Smooth muscle cell (in vitro differentiated cells): ENCODE data around the gene FALEC. TPM values are rescaled to one million over a fixed set of nuclear protein-coding genes. Genes with fewer than 3 reads are reported as not detected.

Source experiments
- DNase-seq: peaks from one replicate; lab custom pipeline; 2025; ENCODE audit not compliant: unreplicated experiment; lab: John Stamatoyannopoulos, UW
- H2AFZ ChIP-seq: fragments of 200-600 bp; sonication (generic); 2 replicates; pipeline ENCODE4 v1.6.0; 2016; ENCODE audit warnings: antibody characterized with exemption, low read depth, mild to moderate bottlenecking
- H3F3A ChIP-seq: fragments of 200-600 bp; sonication (generic); 2 replicates; pipeline ENCODE4 v1.6.0; 2017; ENCODE audit warnings: antibody characterized with exemption, low read depth
- H3K27ac ChIP-seq: fragments of 200-600 bp; sonication (generic); 2 replicates; pipeline ENCODE4 v1.5.1; 2016; ENCODE audit warnings: low read depth, mild to moderate bottlenecking
- H3K27me3 ChIP-seq: fragments of 200-600 bp; sonication (generic); 2 replicates; pipeline ENCODE4 v1.6.1; 2016; ENCODE audit warnings: low read depth, mild to moderate bottlenecking
- H3K36me3 ChIP-seq: fragments of 200-600 bp; sonication (generic); 2 replicates; pipeline ENCODE4 v1.5.1; 2016; ENCODE audit warnings: low read depth
- H3K4me1 ChIP-seq: fragments of 200-600 bp; sonication (generic); 2 replicates; pipeline ENCODE4 v1.5.1; 2016; ENCODE audit warnings: low read depth
- H3K4me2 ChIP-seq: fragments of 200-600 bp; sonication (generic); 2 replicates; pipeline ENCODE4 v1.6.0; 2016; ENCODE audit warnings: mild to moderate bottlenecking
- H3K4me3 ChIP-seq: fragments of 200-600 bp; sonication (generic); 2 replicates; pipeline ENCODE4 v1.5.1; 2016; ENCODE audit warnings: mild to moderate bottlenecking
- H3K79me2 ChIP-seq: fragments of 200-600 bp; sonication (generic); 2 replicates; pipeline ENCODE4 v1.6.0; 2016; ENCODE audit warnings: low read depth, mild to moderate bottlenecking
- H3K9ac ChIP-seq: fragments of 200-600 bp; sonication (generic); 2 replicates; pipeline ENCODE4 v1.6.0; 2016; ENCODE audit warnings: low read depth
- H3K9me3 ChIP-seq: fragments of 200-600 bp; sonication (generic); replicated peaks from 2 replicates; pipeline ENCODE4 v1.5.1; 2016; ENCODE audit warnings: low read depth
- H4K20me1 ChIP-seq: fragments of 200-600 bp; sonication (generic); 2 replicates; pipeline ENCODE4 v1.6.0; 2016; ENCODE audit warnings: low read depth
- CTCF ChIP-seq: fragments of 200-600 bp; sonication (generic); IDR thresholded peaks from 2 replicates; pipeline ENCODE4 v1.5.1; 2017; ENCODE audit warnings: borderline replicate concordance, mild to moderate bottlenecking, antibody characterized with exemption; ENCODE audit not compliant: insufficient read depth, poor library complexity, severe bottlenecking
- WGBS: methylation state at CpG from one replicate; pipeline ENCODE4 v1.1.7; 2016; ENCODE audit warnings: low lambda C conversion rate; 5-methylcytosine and 5-hydroxymethylcytosine counted together
- polyA plus RNA-seq: library from polyadenylated mRNA; unstranded; fragments of >200 nt; fragmentation: Nextera tagmentation; extraction: Ambion mirVana; gene quantifications from 2 replicates; pipeline ENCODE4 v1.2.1, GENCODE V29; 2016
- total RNA-seq: library from RNA; depleted of rRNA; stranded (reverse); fragments of >200 nt; gene quantifications from 2 replicates; pipeline ENCODE4 v1.2.3, GENCODE V29; 2014

FALEC gene
- not detected in 2 replicates for total RNA-seq
- 0.62 and 1.2 TPM in 2 replicates for polyA plus RNA-seq

DNA sequence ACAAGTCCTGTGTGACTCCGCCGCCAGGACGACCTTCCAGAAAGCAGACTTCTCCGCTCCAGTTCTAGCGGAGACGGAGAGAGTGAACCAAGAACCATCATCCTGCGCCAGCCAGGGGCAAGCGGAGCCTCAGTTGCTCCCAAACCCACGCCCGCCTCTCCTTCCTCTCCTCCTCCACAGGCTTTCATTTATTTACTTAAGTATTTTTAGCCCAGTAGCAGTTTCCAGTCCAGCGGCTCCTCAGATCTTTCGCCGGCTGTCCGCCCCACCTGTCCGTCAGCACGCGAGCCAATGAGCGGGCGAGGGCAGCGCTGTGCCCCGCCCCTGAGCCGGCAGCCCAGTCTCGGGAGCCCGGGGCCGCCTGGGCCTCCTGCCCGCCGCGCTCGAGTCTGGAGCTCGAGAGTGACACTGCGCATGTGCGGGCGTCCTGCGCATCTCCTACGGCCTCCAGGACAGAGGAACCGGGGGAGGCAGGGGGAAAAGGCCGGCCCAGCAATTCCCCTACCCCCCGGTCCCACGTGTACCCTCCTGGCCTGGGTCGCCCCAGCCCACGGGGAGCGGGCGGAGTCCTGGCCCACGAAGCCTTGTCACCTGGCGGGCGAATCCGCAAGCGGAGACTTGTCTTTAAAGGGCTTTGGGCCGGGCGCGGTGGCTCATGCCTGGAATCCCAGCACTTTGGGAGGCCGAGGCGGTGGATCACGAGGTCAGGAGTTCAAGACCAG lies at the start of gene FALEC:
FALEC (plus strand) TSS at position 425 of the 722 bp plus-strand sequence.
- H3K4me3 ChIP-seq, result peak within 1 kb of the TSS; percentile 71
- H3F3A ChIP-seq, result no peaks in the 10 kb centered on the region
- peak; percentile 82 for DNase-seq
- peak within 1 kb of the TSS; percentile 96 for H3K4me2 ChIP-seq
- no peak for TF ChIP-seq CTCF
- H3K27ac ChIP-seq, result peak within 1 kb of the TSS; percentile 57
- H3K9ac ChIP-seq, result peak within 1 kb of the TSS; percentile 50
- peaks cover 8% of the 10 kb centered on the region for H3K4me1 ChIP-seq
- H2AFZ ChIP-seq, result peak within 1 kb of the TSS; percentile 89
- H4K20me1 ChIP-seq, result no peaks in the 10 kb centered on the region
- H3K36me3 ChIP-seq, result no peaks in the 10 kb centered on the region
- H3K27me3 ChIP-seq, result no peaks in the 10 kb centered on the region
- H3K79me2 ChIP-seq, result no peaks in the 10 kb centered on the region
- WGBS, result under 1% methylated on average over 52 of the region's 54 CpGs
- no peaks in the 10 kb centered on the region for H3K9me3 ChIP-seq

GRCh38 chr1:150466964-150467363 lies 48.6 kb upstream of the FALEC start:
- Histone ChIP-seq H3K79me2 (no peaks in the 10 kb centered on the region), H3K4me3 (no peak overlapping the region), H3K9me3 (no peaks in the 10 kb centered on the region), H2AFZ (no peak overlapping the region), H3K36me3 (peaks cover 22% of the 10 kb centered on the region), H3K9ac (no peak overlapping the region), H3K4me1 (no peaks in the 10 kb centered on the region), H3K4me2 (no peak overlapping the region), H3K27ac (no peak overlapping the region), H4K20me1 (no peaks in the 10 kb centered on the region), H3K27me3 (no peaks in the 10 kb centered on the region), H3F3A (no peaks in the 10 kb centered on the region)
- no peak for DNase-seq
- no peak for TF ChIP-seq CTCF

- peaks cover 22% of the 10 kb centered on the region for H3K36me3 ChIP-seq
- no peak for TF ChIP-seq CTCF
- WGBS, result 100% methylated on average over 1 of the region's 1 CpG
- no peaks in the 10 kb centered on the region for H4K20me1 ChIP-seq
- no peak for DNase-seq
- no peak overlapping the region for H3K4me2 ChIP-seq
- H3K79me2 ChIP-seq, result no peaks in the 10 kb centered on the region
- H2AFZ ChIP-seq, result no peak overlapping the region
- no peaks in the 10 kb centered on the region for H3K27me3 ChIP-seq
- H3K4me1 ChIP-seq, result no peaks in the 10 kb centered on the region
- no peak overlapping the region for H3K27ac ChIP-seq
- H3F3A ChIP-seq, result no peaks in the 10 kb centered on the region
- no peaks in the 10 kb centered on the region for H3K9me3 ChIP-seq
- H3K4me3 ChIP-seq, result no peak overlapping the region
- no peak overlapping the region for H3K9ac ChIP-seq
Observed at GRCh38 chr1:150469291-150469690, 46.3 kb upstream of the FALEC start.
